Measurements from ENCODE around the gene CGRRF1. TPM values are rescaled to one million over a fixed set of nuclear protein-coding genes. Genes with fewer than 3 reads are reported as not detected.

The CGRRF1 gene
- total and polyA plus RNA-seq, 9 of the 15 experiments (the other 6 are each of a cell fraction or from before 2014, with no cell fraction given), result 2.8 to 15.8 (median 4.6) TPM

GRCh38 chr14:54488646-54489317 is 20.9 kb upstream of the CGRRF1 start, which contains the start of gene GMFB (continued):
- TF ChIP-seq ELK1 (CRISPR knock-in tag; IDR thresholded peaks at IDR 0.05), result no peak
- peak; percentile 73 for TF ChIP-seq SMAD4 (CRISPR knock-in tag; conservative IDR thresholded peaks at IDR 0.05)
- TF ChIP-seq ZBTB7A (IDR thresholded peaks at IDR 0.05; ENCODE audit: borderline replicate concordance, control insufficient read depth, low read depth, low read length), result no peak
- 0 out of 2 replicates have a peak, but pooled peaks have one; percentile 32 for TF ChIP-seq NCOR1 (IDR thresholded peaks at IDR 0.05)
- no peak for TF ChIP-seq ZKSCAN1 (IDR thresholded peaks at IDR 0.05; ENCODE audit: low read depth, low read length)
- TF ChIP-seq CTCF (IDR thresholded peaks at IDR 0.05 in 2 of 3, conservative IDR thresholded peaks at IDR 0.05 in 1 of 3; ENCODE audit: insufficient read depth in 2 of 3, low read depth in 1 of 3, low read length in 3 of 3), result peak; percentile 16 to 45 (median 37); a peak in 2 of 6 replicates
- no peak for TF ChIP-seq ZNF121 (CRISPR knock-in tag; conservative IDR thresholded peaks at IDR 0.05)
- no peak for TF ChIP-seq NBN (IDR thresholded peaks at IDR 0.05; ENCODE audit: low read depth)
- peak; percentile 50; the same call in 1 of the 2 replicates for TF ChIP-seq MGA (IDR thresholded peaks at IDR 0.05)
- TF ChIP-seq ZBTB5 (IDR thresholded peaks at IDR 0.05), result no peak
- TF ChIP-seq CBFA2T2 (conservative IDR thresholded peaks at IDR 0.05), result peak; percentile 48

All from K562 (cell line).